A204.1 (cell line): ENCODE results near the gene TRIM22.

Experiments
- FAIRE-seq: peaks from 2 replicates; lab custom pipeline; 2012; peaks lifted over from hg19 to GRCh38; lab: Jason Lieb, UNC

Gene TRIM22

GRCh38 chr11:5746614-5747013 lies 57.0 kb downstream of the TRIM22 start:
- FAIRE-seq: no peak

GRCh38 chr11:5749836-5750235 lies 60.2 kb downstream of the TRIM22 start:
- no peak for FAIRE-seq

DNA sequence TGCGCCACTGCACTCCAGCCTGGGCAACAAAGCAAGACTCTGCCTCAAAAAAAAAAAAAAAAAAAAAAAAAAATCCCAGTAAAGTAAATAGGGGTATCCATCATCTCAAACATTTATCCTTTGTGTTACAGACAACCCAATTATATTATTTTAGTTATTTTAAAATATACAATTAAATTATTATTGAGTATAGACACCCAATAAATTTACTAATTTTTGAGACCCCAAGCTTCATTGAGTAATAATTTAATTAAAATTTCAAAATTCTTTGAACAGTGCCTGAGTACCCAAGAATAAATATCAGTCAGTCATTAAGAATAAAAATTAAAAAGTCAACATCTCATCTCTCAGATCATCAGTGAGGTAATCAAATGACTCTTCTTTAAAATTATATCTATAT lies 64.4 kb downstream of the TRIM22 start, which contains the start of gene OR52N4:
Gene OR52N4 (plus strand): TSS at position 301 of the 400 bp plus-strand sequence. CDS start 498 bp downstream, outside the sequence.
- FAIRE-seq: peak; percentile 25
